Amniotic epithelial cell (primary cell): Measurements from ENCODE around the gene SEMA3B.
"Not testable (repeated sequence)": the region's sequence is repeated elsewhere in the genome, so short reads cannot be mapped to it uniquely, and the experiment has no call there.

Experiments
- DNase-seq: peaks from one replicate; pipeline ENCODE4 v3.0.0-alpha.2; 2010; ENCODE audit warnings: low read depth

Gene SEMA3B

DNA sequence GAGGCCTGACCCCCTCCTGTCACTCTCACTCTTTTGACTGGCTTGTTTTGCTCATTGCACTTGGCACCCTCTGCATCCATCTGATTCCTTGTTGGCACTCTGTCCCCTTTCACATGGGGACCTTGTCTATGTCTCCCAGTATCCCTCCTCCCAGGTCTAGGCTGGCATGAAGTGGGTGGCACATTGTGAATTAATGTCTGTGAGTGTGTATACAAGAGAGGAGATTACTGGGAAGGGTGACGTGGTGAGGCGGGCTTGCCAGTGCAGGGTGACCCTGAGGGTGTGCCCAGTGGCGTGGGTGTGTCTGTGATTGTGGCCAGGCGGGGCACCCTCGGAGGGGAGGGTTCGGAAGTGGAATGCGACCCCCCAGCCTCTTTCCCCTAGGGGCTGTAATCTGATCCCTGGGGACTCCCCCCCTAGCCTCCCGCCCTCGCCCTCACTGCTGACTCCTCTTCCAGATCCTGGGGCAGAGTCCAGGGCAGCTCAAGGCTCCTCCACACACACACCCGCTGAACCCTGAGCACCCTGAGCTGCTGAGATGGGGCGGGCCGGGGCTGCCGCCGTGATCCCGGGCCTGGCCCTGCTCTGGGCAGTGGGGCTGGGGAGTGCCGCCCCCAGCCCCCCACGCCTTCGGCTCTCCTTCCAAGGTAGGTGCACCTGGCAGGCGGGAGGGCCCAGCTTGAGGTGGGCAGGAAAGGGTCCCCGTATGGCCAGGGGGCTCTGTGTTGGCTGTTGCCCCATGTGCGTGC, at the start of gene SEMA3B:
SEMA3B (plus strand) TSS at position 445 of the 749 bp plus-strand sequence; CDS start at position 539, 94 bp downstream.
- DNase-seq, result peak; percentile 29

DNA sequence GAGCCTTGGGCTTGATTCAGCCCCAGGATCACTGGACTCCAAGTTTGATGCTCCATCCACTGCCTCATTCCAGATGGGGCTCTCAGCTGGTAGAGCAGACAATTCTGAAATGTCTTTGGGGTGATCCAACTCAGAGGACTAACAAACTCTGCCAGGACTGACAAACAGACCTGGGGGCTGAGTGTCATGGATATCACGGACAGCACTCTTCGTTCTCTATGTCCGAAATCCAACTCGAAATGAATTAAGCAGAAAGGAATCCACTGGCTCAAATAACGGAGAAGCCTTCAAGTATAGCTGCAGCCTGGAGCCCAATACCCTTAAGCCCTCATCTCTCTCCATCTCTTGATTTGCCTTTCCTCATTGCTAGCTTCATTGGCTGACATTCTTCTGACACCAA, 49.7 kb upstream of the SEMA3B start:
- no peak for DNase-seq

DNA sequence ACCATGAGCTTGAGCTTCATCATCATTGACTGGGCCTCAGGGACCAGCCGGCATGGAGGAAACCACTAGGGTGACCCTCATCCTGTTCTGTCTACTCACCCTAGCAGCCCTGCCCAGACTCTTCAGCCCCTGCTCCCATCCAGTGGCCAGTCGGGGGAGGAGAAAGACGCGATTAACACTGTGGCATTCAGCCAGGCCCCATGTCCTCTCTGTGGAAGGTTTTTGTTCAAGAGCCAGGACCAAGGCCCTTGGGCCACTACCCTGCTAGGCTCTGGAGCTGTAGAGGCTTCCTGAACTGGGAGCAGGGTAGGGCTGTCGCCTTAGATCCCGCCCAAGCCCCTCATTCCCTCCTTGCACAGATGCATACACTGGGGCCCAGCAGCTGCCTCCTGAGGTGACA, 48.8 kb upstream of the SEMA3B start:
- DNase-seq, result no peak

GRCh38 chr3:50221051-50221410, 47.9 kb upstream of the SEMA3B start:
- DNase-seq, result no peak

GRCh38 chr3:50221411-50222168, 47.4 kb upstream of the SEMA3B start:
- DNase-seq, result no peak

DNA sequence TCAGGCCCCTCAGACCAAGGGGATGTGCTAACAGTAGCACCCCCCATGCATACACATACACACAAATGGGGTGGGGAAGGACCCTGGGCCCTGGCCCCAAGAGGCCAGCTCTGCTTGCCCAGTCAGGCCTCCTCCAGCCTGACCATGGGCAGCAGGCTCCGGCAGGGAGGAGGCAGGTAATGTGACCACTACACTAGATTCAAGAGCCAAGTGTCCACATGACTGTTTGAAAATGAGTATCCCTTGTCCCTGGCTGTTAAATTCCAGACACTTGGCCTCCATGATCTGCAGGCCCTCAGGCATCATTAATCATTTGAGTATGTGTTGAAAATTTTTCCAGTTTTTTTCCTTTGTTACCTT, 46.8 kb upstream of the SEMA3B start:
- no peak for DNase-seq

DNA sequence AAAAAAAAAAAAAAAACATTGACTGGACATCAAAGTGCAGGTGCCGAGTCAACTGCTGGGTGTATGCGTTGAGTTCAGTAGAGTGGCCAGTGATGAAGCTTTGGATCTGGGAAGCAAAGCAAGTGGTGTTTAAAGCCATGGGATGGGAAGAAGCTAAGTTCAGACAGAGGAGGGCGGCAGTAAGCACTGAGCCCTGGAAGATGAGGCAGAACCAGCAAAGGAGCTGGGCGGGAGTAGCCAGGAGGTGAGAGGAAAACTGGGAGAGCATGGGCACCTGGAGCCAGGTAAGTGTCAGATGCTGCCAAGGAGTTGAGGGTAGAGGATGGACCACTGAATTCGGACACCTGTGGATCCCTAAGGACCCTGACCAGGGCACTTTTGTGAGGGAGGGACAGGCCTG, 44.3 kb upstream of the SEMA3B start:
- no peak for DNase-seq

DNA sequence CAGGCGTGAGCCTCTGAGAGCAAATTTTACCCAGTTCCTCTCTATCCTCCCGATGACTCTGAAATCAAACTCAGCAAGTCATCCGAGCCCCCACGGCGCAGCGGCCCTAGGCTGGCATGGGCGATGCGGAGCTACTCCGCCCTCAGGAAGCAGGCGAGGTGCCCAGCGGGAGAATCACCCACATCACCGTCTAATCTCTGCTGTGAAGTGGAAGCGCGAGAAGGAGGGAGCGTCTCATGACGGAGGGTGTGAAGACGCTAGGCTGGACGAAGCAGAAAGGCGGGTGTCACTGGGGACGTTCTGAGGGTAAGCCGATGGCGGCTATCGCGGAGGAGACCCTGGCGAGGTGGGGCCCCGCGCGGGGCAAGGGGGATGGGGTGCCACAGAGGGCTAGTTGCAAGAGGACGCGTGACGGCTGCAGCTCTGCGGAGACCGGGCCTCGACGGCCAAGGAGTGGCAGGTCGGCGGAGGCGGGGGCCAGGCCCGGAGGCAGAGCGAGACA, 42.0 kb upstream of the SEMA3B start:
- peak; percentile 45 for DNase-seq

GRCh38 chr3:50227390-50228183, 41.4 kb upstream of the SEMA3B start:
- peak; percentile 82 for DNase-seq

GRCh38 chr3:50228184-50228763, 40.7 kb upstream of the SEMA3B start:
- DNase-seq, result not testable (repeated sequence)

GRCh38 chr3:50229490-50229889, 39.5 kb upstream of the SEMA3B start:
- no peak for DNase-seq

- DNase-seq, result no peak
These were observed 38.7 kb upstream of the SEMA3B start for GRCh38 chr3:50230104-50230793.

DNA sequence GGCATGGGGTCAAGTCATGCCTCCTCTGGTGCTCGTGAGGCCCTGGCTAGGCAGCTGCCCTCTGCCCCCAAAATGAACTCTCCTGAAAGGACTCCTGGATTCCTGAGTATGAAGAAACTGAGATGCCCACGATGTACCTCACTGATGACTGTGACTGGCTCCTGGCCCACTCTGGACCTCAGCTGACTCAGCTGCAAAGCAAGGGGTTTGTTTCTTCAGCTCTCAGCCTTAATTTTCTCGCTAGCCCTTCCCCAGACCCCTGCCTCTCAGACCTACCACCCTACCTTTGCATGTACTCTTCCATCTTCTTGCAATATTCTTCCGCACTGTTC, 38.2 kb upstream of the SEMA3B start:
- DNase-seq, result peak; percentile 65

DNA sequence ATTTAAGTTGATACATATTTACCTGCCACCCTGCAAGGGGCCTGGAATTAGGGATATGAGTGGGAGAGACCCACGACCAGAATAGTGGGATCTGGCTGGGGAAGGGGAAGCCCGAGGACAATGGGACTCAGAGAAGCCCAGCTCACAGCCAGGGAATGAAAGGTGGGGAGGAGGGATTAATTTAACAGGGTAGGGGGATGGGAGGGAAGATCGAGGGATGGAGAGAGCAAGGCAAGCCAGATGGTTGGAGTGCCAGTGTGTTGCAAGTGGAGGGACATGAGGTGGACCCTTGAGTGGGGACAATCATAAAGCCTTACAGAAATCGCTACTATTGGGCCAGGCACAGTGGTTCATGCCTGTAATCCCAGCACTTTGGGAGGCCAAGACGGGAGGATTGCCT, 37.4 kb upstream of the SEMA3B start:
- DNase-seq, result no peak

DNA sequence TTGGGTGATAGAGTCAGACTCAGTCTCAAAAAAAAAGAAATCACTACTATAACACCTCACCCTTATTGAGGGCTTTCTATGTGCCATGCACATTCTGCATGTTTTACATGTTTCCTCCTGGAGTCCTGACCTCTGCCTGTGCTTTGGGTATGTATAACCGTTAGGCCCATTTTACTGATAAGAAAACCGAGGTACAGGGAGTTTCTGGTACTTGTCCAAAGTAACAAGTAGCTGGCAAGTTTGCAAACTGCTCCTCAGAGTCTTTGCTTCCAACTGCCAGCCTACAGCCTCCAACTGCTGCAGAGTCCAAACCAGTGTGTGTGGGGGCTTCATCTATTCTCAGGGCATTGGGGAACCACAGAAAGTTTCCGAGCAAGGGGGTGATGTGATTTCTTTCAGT, 36.6 kb upstream of the SEMA3B start:
- no peak for DNase-seq

DNA sequence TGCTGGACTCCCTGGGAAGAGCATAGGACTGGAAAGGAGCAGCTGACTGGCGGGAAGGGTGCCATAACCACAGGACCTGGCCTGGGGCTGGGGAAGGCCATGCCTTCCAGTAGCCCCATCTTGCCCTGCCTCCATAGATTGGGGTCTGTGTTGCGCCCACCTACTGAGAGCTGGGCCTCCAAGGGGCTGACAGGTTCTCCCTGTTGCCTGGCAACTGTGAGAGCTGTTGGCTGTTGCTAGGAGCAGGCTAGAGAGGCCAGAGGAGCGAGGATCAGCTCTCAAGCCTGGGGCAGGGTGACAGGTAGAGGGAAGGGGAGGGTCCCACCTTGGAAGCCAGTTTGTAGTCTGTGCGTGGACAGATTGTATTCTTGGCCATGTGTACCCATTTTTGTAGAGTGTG, 35.8 kb upstream of the SEMA3B start:
- DNase-seq, result no peak

DNA sequence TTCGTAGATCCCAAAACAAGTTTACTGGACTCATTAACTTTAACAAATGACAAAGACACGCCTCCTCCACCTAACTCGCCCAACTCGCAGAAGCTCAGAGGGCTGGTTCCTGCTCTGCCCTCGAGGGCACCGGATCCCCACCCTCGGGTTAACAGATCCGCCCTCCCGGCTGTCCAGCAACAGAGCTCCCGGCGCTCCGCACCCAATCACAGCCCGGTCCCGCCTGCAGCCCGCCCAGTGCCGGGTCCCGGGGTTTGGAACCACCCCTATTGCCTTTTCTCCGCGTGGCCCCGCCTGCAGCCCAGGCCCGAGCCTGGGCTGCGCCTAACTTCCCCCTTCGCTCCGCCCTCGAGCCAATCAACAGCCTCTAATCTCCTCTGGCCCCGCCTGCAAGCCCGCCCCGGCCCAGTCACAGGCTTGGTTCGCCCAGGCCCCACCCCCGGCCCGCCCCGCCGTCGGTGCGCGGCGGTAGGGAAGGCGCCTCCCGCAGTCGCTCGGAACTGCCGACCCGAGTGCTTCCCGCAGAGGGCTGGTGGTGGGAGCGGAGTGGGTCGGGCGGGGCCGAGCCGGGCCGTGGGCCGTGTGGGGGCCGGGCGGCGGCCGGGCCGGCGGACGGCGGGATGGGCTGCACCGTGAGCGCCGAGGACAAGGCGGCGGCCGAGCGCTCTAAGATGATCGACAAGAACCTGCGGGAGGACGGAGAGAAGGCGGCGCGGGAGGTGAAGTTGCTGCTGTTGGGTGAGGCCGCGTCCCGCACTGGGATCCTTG, 33.0 kb upstream of the SEMA3B start, which contains the start of gene GNAI2:
GNAI2 (plus strand) TSS at position 489 of the 768 bp plus-strand sequence; CDS start at position 621, 132 bp downstream.
- peak; percentile 98 for DNase-seq

DNA sequence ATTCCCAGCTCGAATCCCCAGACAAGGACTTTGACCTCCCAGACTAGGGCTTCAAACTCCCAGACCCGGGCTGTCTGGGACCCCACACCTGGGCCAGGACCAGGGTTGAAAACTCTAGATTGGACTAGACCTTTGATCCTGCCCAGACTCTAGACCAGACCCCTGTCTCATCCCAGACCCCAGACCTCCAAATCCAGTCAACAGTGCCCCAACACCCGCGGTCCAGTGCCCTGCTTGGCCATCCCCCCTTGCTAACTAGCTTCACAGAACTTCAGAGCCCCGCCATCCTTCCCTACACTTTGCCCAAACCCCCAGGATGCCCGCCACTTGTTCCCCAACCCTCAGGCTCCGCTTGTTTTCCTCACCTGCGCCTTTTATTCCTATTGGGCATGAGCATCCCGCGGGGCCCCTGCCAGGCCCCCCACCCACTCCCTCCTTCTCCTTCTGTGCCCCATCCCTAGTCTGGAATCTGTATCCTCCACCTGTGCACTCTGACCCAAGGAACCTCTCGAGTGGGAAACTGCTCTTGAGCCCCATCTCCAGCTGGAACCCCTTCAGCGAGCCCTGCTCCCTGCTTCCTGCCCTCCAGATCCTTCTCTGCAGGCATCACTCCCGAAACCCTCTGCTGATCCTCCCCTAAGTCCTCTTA, 32.3 kb upstream of the SEMA3B start:
- DNase-seq, result no peak

DNA sequence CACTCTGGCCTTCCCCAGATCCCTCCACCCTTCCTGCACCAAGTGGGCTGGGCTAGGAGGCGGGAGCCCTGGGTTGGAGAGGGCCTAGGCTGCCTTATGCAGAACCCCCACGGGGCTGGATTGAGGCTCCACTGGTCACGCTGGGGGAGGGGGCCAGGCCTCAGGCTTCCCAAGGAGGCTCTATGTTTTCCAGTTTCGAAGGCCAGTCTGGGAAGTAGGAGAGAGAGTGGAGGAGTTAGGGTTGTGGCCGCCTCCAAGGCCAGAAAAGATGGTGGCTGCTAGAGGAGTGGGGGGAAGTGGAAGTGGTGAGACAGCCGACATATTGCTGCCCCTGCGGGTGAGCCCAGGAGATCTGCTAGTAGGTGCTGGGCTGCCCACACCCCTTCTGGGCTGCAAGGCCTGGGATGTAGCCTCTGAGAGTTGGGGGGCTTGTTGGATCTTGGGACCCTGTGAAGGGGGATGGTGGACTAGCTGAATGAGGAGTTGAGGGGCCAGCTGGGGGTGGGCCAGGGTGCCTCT, 31.8 kb upstream of the SEMA3B start:
- DNase-seq, result peak; percentile 38
